HG03439 (cell line): Measurements from ENCODE around the gene ZNF883.
A peak's percentile ranks its signal among the peaks of the same experiment; 100 is the strongest.
"Not testable (repeated sequence)": the region's sequence is repeated elsewhere in the genome, so short reads cannot be mapped to it uniquely, and the experiment has no call there.

Experiments used
- ATAC-seq: cut with Tn5 transposase; IDR thresholded peaks from one replicate; pipeline ENCODE4 v1.9.1; 2021; ENCODE audit warnings: mild to moderate bottlenecking, moderate library complexity; ENCODE audit not compliant: unreplicated experiment

ZNF883 gene

GRCh38 chr9:113011911-113012381, at the start of gene ZNF883:
TSS of gene ZNF883 (minus strand) at chr9:113012192.
- ATAC-seq = no peak

DNA sequence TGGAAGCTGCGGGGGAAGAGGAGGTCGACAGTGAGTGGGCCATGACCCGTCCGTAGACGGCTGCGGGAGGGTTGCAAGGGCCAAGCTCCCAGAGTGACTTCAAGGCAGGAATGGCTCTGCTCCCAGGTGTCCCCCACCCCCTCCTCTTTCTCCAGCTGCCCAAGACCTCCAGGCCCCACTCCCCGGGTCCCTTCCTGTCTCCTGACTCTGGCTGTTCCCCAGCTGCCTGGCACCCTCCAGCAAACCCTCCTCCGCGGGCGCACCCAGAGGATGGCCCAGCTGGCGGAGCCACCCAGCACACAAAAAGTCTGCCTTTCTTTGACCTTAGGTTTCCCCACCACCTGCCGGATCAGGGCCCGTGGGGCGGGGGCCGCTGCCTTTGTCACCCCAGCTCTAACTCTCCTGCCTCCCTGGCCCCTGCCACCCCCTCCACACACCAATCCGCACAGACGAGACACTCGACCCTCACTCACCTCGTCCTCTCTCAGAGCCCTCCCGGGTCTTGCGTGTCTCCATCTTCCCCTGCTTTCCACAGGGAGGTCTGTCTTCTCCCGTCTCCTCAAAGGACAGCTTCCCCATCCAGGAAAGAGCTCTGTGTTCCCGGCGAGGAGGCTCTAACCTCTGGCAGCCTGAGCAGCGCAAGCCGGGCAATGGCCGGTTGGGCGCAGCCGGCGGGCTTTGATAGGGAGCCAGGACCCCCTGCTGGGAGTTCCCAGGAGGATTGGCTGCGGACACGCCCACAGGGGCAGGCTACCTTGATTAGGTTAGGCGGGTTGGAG, 49.3 kb upstream of the ZNF883 start:
- ATAC-seq = not testable (repeated sequence)

- not testable (repeated sequence) for ATAC-seq
Observed at GRCh38 chr9:113059581-113060284, 47.7 kb upstream of the ZNF883 start.

DNA sequence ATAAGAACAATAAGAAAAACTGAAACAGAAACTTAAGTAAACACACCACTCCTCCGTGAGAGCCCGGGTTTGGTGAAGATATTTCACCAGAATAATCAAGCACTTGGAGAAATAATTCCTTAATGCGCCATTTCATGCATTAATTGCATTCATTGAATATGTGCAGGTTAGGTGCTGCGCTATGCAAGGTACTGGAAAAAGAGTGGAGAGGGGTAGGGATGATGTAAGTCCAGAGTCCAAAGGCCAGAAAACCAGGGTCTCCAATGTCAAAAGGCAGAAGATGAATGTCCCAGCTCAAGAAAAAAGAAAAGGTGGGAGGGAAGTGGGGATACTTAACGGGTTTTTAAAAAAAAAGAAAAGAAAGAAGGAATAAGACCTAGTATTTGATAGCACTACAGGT, 45.2 kb upstream of the ZNF883 start:
- no peak for ATAC-seq

DNA sequence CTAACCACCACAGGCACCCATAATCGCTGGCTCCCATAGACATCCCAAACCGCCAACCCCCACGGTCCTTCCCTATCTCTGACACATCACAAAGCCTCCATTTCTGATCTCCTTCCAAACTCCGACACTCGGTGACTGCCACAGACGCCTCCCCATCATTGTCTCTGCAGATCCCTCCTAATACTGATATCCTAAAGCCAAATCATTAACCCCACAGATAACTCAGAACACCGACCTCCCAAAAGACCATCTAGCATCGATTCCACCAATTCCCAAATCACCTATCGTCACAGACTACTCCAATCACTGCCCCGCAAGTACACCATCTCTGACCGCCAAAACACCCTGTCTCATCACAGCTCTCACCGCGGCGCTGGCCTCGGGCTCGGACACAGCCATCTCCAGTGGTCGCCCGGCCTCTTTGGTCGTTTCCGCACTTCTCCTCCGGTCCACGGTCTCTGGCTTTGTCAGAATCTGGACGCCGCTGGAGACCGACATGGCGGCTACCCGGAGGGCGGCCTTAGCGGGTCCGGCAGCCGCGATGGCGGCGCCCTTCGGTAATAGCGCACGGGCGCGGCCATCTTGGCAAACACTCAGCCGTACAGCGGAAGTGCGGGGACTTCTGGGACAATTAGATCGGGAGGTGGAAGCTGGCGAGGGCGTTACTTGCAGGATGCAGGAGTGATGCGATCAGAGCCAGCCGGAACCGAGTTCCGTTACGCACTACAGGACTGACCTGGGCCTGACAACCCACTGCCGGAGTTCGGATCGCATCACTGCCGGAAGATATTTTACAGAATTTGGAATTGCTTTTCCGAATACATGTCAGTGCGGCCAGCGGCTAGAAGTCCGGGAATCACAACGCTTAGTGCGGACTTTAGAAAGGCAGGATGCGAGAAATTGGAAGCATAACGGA, 44.5 kb upstream of the ZNF883 start, which contains the start of gene ZFP37:
Gene ZFP37 (minus strand): TSS at position 534 of the 916 bp plus-strand sequence. CDS start 36 bp downstream, at position 498.
- peak; percentile 96 for ATAC-seq

DNA sequence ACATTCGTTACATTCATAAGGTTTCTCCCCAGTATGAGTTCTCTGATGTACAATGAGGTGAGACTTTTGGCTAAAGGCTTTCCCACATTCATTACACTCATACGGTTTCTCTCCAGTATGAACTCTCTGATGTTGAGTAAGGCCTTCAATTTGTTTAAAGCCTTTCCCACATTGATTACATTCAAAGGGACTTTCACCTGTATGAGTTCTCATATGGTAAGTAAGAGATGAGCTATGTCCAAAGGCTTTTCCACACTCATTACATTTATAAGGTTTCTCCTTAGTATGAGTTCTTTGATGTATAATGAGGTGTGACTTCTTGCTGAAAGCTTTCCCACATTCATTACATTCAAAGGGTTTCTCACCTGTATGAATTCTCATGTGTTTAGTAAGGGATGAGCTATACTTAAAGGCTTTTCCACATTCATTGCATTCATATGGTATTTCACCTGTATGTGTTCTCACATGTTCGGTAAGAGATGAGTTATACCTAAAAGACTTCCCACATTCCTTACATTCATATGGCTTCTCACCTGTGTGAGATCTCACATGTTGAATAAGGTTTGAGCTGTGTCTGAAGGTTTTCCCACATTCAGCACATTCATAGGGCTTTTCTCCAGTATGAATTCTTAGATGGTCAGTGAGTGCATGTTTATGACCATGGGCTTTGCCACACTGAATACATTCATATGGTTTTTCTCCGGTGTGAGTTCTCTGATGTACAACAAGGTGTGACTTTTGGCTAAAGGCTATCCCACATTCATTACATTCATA, 31.1 kb upstream of the ZNF883 start:
- no peak for ATAC-seq

DNA sequence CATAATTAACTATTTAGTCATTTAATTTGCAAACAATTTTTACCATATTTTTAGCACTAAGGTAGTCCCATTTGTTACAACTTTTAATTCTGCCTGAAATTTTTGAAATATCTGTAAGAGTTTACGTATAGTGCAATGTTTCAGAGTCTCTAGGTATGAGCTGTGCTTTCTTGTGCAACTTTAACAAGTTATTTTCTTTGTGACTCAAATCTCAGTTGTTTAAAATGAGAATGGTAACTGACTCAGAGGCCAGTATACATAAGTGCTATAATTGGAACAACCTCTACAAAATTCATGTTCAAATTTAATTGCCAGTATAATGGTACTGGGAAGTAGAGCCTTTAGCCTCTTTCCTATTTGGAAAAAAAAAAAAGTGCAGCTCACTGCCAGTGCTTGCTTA, 14.2 kb upstream of the ZNF883 start:
- no peak for ATAC-seq

- ATAC-seq = no peak
Observed at GRCh38 chr9:113018247-113018646, 6.3 kb upstream of the ZNF883 start.

- no peak for ATAC-seq
Observed at GRCh38 chr9:113012492-113012891, 500 bp upstream of the ZNF883 start.

- no peak for ATAC-seq
Observed at GRCh38 chr9:113005777-113006176, 6.2 kb downstream of the ZNF883 start.

DNA sequence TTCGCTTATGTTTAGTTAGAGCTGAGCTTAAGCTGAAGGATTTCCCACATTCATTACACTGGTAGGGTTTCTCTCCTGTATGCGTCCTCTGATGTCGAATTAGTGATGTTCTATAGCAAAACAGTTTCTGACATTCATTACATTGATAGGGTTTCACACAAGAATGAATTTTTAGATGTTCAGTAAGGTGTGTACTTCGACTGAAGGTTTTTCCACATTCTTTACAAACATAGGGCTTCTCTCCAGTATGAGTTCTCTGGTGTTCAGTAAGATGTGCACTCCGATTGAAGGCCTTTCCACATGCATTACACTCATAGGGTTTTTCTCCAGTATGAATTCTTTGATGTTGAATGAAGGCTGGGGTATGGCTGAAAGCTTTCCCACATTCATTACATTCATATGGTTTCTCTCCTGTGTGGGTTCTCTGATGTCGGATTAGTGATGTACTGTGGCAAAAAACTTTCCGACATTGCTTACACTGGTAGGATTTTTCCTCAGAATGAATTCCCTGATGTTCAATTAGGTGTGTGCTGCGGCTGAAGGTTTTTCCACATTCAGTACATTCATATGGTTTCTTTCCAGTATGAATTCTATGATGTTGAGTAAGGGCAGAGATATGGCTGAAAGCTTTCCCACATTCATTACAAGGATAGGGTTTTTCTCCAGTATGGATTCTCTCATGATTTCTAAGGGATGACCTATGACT, 14.6 kb downstream of the ZNF883 start:
- ATAC-seq = no peak

DNA sequence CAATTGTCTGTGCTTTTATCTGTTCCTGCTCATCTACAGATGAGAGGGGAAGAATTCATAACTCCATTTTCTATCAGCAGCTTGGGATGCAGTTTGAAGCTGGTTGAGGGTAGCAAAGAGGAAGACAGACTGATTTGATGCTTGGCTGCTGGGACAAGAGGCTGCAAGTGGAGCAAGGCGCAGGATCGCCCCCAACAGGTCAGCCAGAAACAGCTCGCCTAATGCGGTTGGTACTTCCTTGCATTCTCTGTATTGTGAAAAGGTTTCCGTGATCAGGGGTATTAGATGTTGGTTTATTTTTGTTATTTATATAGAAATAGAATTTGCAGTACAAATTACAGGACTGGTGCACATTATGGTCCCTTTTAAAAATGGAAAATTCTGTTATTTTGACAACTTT, 40.6 kb downstream of the ZNF883 start:
- ATAC-seq = no peak

- ATAC-seq = no peak
Observed at GRCh38 chr9:112970939-112971338, 41.1 kb downstream of the ZNF883 start.

- ATAC-seq = no peak
Observed at GRCh38 chr9:112969730-112970129, 42.3 kb downstream of the ZNF883 start.

GRCh38 chr9:112955550-112955949, 56.4 kb downstream of the ZNF883 start:
- ATAC-seq = no peak

DNA sequence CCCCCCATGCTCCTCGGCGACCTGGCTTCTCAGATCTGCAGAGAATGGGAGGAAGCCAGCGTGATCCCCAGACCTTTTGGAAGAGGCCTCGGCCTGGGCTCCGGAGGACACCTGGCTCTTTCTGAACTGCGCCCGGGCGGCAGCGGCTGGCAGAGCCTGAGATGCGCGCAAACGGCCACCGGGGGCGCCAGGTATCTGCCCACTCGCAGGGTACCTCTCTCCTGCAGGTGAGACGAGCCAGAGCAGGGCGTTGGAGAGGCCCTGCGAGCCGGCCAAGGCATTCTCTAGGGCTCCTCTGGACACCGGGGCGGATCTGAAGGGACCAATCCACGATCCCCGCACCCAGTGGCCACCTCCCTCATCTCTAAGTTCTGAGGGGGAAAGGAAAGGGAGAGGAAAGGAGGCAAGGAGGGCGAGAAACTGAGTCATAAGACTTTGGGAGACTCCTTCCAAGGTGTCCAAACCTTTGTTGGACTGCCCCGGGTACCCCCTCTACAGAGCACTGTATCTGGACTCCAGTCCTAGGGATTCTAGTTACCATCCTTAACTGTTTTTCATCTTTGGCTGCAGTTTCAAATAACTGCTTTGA, 66.3 kb downstream of the ZNF883 start:
- no peak for ATAC-seq

DNA sequence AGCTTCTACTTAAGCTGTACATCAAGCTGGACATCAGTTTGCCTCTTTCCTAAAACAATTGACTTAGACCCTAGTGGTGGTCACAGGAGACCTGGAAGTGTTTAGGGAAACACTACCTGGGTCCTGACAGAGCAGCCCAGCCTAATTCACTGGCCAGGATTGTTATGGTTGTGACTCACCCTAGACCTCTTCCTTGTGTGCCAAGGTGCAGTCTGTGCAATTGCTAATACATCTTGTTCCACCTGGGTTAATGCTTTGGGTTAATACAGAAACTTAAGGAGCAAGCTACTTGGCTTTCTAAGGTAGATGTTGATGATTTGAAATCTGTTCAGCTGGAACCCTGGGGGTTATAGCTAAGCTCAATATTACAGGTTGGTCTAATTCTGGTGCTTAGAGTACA, 72.6 kb downstream of the ZNF883 start:
- no peak for ATAC-seq

DNA sequence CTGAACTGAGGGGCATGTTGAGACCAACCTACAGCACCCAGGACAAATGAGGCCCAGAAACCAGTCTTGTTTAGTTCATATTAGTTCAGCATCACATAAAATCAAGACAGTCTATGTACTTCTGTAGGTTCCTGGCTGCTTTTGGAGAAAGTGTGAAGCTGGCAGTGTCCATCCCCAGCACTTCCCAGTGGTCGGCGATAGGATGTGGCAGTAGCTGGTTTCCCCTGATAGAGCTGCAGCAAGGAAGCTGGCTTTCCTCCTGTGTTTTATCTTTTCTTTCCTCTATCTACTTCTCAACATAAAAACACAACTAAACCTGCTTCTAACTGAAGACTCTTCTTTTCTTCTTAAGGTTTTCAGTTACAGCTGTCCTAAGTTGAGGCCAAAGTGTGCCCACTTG, 78.3 kb downstream of the ZNF883 start:
- no peak for ATAC-seq

DNA sequence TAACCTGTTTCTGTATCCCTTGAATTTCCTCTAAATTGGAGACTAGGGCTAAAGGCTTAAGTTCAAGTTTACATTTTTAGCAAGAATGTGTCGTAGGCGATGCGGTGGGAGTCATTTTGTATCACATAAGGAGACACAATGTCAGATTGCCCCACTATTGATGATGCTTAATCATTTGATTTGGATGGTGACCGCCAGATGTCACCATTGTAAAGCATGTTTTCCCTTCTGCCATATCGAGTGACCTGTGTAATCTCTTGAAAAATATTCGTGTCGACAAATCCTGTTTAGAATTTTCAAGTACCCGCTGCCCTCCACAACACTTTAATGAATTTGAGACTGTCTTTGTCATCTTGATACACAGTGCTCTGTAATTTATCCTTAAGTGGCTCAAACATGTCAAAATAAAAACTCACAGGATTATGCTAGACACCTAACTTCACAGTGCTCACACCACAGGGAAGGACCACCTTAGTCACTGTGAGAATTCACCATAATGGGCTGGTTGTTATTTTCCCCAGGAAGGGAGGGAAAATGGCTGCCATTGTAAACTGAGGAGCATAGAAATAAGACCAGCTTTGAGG, 86.8 kb downstream of the ZNF883 start:
- no peak for ATAC-seq
